ENCODE results near the gene ACTA1.

The ACTA1 gene

DNA sequence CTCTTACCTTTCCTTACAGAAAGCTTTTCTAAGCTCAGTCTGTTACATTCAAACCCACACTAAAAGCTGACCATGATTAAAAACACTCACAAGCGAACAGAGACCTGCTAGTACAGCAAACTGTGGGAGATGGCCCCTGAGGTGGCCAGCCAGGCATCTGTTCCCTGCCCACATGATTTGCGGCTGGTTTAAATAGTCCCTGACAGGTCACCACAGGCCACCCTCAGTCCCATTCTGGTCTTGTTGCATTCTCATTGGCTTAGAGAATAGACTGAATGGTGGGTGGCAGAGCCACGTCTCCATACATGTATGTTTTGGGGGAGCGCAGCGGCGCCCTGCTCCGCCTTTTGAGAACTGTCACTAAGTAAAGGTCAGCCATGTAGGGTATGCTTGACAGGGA is 2.3 kb upstream of the ACTA1 start:
- Histone ChIP-seq H3K9me3 (ENCODE audit: control insufficient read depth, low read length) (no peaks in the 10 kb centered on the region), H3K27me3 (ENCODE audit: control insufficient read depth, insufficient read depth, low read length) (peaks cover 9% of the 10 kb centered on the region), H3K79me2 (no peaks in the 10 kb centered on the region), H3K4me3 (ENCODE audit: low read depth, low read length) (no peak overlapping the region), H3K4me1 (peaks cover 3% of the 10 kb centered on the region), H3K36me3 (ENCODE audit: control insufficient read depth, insufficient read depth, low read length) (no peaks in the 10 kb centered on the region), H3K27ac (no peak overlapping the region), H2AFZ (no peak overlapping the region), H3K9ac (no peak overlapping the region), H3K4me2 (ENCODE audit: low read length) (no peak overlapping the region)
- TF ChIP-seq, protein P1, sequence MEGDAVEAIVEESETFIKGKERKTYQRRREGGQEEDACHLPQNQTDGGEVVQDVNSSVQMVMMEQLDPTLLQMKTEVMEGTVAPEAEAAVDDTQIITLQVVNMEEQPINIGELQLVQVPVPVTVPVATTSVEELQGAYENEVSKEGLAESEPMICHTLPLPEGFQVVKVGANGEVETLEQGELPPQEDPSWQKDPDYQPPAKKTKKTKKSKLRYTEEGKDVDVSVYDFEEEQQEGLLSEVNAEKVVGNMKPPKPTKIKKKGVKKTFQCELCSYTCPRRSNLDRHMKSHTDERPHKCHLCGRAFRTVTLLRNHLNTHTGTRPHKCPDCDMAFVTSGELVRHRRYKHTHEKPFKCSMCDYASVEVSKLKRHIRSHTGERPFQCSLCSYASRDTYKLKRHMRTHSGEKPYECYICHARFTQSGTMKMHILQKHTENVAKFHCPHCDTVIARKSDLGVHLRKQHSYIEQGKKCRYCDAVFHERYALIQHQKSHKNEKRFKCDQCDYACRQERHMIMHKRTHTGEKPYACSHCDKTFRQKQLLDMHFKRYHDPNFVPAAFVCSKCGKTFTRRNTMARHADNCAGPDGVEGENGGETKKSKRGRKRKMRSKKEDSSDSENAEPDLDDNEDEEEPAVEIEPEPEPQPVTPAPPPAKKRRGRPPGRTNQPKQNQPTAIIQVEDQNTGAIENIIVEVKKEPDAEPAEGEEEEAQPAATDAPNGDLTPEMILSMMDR (IDR thresholded peaks at IDR 0.05) = no peak

DNA sequence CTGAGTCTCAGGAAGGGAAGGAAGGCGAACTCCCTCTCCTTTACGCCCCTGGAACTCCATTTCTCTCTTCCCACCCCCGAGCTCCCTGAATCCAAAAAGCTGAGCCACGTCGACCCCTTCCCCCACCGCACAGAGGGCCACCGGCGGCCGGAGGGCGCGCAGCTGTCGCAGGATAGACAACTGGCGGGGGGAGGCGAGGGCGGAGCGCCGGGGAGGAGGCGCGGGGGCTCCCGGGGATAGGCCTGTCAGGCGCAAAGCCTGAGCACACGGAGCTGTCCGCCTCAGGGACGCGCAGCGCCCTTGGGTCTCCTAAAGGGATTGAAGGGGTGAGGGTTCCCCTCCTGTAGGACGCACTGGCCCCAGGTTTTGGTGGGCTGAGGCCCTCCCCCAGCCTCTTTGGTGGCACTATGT is 752 bp upstream of the ACTA1 start:
- Histone ChIP-seq H2AFZ (no peak overlapping the region), H3K4me3 (ENCODE audit: low read depth, low read length) (no peak overlapping the region), H3K36me3 (ENCODE audit: control insufficient read depth, insufficient read depth, low read length) (no peaks in the 10 kb centered on the region), H3K4me1 (peaks cover 3% of the 10 kb centered on the region), H3K4me2 (ENCODE audit: low read length) (no peak overlapping the region), H3K79me2 (no peaks in the 10 kb centered on the region), H3K27me3 (ENCODE audit: control insufficient read depth, insufficient read depth, low read length) (peaks cover 9% of the 10 kb centered on the region), H3K9me3 (ENCODE audit: control insufficient read depth, low read length) (no peaks in the 10 kb centered on the region), H3K27ac (no peak overlapping the region), H3K9ac (no peak overlapping the region)
- TF ChIP-seq, protein P1 (IDR thresholded peaks at IDR 0.05) = no peak

DNA sequence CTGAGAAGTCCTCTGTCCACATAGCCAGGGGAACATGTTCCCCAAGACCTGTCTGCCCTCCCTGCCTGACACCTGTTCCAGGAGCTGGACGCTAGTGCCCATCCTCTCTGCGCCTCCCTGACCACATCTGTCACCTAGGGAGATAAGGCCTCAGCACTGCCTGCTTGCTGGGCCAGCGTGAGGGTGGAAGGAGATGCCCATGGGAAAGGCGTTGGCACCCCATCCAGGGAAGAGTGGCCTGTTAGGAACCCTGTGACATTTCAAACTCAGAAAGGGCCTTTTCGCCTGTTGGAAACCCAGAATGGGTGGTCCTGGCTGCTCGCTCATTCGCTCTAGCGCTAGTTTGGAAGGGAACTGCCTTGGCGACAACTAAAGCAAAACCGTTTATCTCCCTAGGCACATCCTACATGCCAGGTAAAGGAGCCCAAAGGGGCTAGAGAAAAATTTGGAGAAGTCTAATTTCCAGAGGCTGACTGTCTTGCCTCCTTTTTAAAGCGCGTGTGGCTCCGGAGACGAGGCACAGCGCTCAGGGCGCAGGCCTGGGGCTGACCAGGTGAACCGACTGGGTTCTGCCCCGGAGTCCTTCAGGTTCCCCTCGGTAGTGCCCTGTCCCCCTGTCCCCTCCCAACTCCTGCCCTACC is 410 bp downstream of the ACTA1 start:
- Histone ChIP-seq H3K9me3 (ENCODE audit: control insufficient read depth, low read length) (no peaks in the 10 kb centered on the region), H3K27me3 (ENCODE audit: control insufficient read depth, insufficient read depth, low read length) (peaks cover 9% of the 10 kb centered on the region), H3K4me2 (ENCODE audit: low read length) (no peak overlapping the region), H3K9ac (no peak overlapping the region), H3K27ac (no peak overlapping the region), H2AFZ (no peak overlapping the region), H3K36me3 (ENCODE audit: control insufficient read depth, insufficient read depth, low read length) (no peaks in the 10 kb centered on the region), H3K4me1 (peaks cover 3% of the 10 kb centered on the region), H3K4me3 (ENCODE audit: low read depth, low read length) (no peak overlapping the region), H3K79me2 (no peaks in the 10 kb centered on the region)
- TF ChIP-seq, protein P1 (IDR thresholded peaks at IDR 0.05) = no peak

DNA sequence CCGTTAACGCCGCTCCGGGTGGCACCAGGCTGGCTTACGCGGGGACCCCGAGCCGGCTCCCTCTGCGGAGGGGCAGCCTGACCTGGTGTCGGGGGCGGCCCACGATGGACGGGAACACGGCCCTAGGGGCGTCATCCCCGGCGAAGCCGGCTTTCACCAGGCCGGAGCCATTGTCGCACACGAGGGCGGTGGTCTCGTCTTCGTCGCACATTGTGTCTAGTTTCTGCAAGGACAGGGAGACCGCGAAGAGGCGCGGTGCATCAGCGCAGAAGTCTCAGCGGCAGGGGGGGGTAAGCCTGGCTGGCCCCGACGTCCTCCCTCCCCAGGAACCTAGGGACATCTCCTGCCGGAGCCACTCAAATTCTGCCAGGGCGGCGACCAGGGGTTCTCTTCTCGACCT is 989 bp downstream of the ACTA1 start:
- Histone ChIP-seq H3K9me3 (ENCODE audit: control insufficient read depth, low read length) (no peaks in the 10 kb centered on the region), H3K4me3 (ENCODE audit: low read depth, low read length) (no peak overlapping the region), H2AFZ (no peak overlapping the region), H3K79me2 (no peaks in the 10 kb centered on the region), H3K4me1 (peaks cover 3% of the 10 kb centered on the region), H3K36me3 (ENCODE audit: control insufficient read depth, insufficient read depth, low read length) (no peaks in the 10 kb centered on the region), H3K27me3 (ENCODE audit: control insufficient read depth, insufficient read depth, low read length) (peaks cover 9% of the 10 kb centered on the region), H3K9ac (no peak overlapping the region), H3K4me2 (ENCODE audit: low read length) (no peak overlapping the region), H3K27ac (no peak overlapping the region)
- TF ChIP-seq, protein P1 (IDR thresholded peaks at IDR 0.05) = no peak

DNA sequence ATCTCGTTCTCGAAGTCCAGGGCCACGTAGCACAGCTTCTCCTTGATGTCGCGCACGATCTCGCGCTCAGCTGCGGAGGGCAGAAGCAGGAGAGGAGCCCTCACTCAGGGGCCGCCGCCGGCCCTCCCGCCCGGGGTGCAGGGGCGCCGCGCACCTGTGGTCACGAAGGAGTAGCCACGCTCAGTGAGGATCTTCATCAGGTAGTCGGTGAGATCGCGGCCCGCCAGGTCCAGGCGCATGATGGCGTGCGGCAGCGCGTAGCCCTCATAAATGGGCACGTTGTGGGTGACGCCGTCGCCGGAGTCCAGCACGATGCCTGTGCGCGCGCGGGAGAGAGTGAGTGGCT is 1.8 kb downstream of the ACTA1 start:
- no peak overlapping the region for H3K9ac ChIP-seq
- peaks cover 3% of the 10 kb centered on the region for H3K4me1 ChIP-seq
- no peaks in the 10 kb centered on the region for H3K36me3 ChIP-seq (ENCODE audit: control insufficient read depth, insufficient read depth, low read length)
- no peak overlapping the region for H3K4me2 ChIP-seq (ENCODE audit: low read length)
- H3K79me2 ChIP-seq = no peaks in the 10 kb centered on the region
- TF ChIP-seq, protein P1 (IDR thresholded peaks at IDR 0.05) = no peak
- peaks cover 9% of the 10 kb centered on the region for H3K27me3 ChIP-seq (ENCODE audit: control insufficient read depth, insufficient read depth, low read length)
- H3K9me3 ChIP-seq (ENCODE audit: control insufficient read depth, low read length) = no peaks in the 10 kb centered on the region
- no peak overlapping the region for H2AFZ ChIP-seq
- no peak overlapping the region for H3K4me3 ChIP-seq (ENCODE audit: low read depth, low read length)
- H3K27ac ChIP-seq = no peak overlapping the region
